SW 1271 (cell line): Measurements from ENCODE around the gene TRPM1.

Source experiments
- DNase-seq, 2 experiments: peaks; one replicate each; lab custom pipeline; 2025; lab: John Stamatoyannopoulos, UW

TRPM1 gene

DNA sequence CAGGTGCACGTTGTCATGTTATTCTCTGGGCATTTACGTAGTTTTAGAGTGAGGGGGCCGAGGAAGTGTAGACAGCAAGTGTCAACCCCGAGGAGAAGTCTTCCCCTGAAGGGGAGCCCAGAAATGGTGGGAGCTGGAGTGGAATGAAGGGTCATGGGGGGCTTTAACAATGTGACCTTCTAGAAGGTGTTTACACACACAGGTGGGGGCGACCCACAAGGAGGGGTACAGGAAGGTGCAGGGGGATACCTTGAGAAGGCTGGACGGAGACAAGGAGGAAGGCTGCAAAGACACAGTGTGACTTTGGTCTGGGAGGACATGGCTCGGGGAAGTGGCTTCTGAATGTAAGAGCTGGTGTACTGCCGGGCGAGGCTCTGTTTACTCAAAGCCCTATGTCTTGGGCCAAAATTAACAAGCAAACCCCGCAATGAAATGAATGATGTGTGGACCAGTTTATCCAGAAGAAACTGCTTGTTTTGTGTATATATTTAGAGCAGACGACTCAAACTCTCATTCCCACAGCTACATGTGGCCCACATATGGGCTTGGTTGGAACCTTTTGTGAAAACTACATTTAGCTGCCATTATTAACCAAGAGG is 18.7 kb downstream of the TRPM1 start:
- DNase-seq, result no peak

DNA sequence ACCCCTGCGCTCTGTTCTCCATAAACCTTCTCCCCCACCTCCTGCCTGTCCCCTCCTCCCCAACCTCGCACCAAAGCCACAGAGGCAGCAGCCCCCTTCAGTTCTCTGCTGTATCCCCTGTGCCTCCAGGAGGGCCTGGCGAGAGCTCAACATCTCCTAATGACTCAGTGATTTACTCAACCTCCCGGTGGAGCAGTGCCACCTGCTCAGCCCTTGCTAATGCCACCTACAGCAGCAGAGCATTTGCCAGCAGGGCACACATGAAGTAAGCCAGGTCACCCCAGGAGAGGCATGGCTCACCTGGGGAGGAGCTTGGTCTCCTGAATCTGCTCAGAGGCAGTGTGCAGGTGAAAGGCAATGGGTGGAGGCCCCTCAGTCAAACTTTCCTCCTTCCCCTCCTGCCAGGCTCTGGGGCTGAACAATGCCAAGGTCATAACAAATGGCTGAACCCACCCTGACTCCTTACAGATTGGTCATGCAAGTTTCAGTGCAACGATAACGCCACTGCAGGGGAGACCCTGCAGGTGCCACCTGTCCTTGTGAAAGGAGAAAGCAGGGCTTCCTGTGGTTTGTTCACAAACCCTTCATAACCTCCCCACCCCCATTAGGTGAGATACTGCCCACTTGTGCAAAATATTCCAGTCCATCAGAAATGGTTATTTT is 19.8 kb downstream of the TRPM1 start:
- DNase-seq, result no peak

DNA sequence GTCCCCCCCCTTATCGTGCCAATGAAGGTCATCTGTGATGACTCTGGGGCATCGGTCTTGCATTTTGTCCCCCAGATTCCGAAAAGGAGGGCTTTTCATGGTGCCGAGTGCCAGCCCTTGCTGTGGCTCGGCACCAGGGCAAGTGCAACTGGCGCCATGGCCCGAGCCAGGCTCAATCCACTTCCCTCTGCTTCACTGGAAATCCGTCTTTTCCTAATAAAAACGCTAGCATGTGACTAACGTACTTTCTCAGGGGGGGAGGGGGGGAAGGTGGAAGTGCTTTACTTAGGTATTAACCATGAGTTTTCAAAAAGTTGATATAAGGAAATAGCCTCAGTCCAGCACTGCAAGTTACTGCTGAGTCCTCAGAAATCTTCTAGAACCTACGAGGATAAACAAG is 20.5 kb downstream of the TRPM1 start:
- DNase-seq, result no peak

DNA sequence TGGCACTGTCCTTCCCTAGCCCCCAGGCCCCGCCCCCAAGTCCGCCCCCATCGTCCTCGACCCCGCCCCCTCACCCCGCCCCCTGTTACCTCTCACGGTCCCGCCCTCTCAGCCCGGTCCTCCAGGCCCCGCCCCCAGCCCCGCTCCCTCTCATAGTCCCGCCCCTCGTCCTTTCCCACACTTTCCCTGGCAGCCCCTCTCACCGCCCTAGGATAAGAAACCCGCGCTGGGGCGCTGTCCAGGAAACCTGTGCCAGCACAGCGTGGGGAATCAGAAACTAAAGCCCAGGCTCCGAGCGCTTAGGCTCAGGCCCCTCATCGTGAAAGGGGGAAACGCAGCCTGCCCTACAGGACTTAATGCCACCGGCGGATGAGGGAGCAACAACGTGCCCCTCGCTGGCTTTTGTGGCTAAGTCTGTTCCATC is 20.9 kb downstream of the TRPM1 start:
- DNase-seq, result peak in 1 of 2 experiments; percentile 1

DNA sequence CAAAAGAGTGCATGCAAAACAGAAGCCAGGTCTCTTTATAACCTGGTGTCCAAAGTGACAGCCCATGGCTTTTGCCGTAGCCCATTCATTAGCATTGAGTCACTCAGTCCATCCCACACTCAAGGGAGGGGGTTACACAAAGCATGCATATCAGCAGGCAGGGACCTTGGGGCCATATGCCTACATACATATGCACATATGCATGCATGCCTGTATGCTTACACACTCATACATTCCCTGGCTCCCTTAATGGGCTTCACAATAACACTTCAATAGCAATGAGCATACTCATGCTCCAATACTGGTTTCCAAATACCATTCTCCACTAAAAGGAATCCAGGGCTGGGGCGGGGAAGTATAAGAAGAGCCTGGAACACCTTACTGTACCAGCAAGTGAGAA is 22.0 kb downstream of the TRPM1 start:
- no peak for DNase-seq

DNA sequence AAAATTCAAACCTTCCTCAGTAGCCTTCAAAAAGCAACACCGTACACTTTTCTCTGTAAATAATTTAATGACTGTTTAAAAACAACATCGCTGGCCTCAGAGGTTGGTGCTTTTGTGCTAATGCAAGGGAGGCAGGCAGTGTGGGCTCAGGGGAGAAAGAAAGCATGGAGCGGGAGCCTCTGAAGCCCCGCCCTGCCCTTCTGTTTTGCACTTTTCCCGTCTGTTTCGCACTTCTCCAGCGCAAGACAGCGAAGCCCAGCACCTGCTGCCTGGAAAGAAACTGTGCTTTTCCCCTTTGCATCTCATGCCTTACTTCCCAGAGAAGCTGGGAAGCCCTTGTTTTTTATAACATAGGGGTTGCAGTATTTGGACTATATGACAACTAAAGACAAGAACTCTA is 23.1 kb downstream of the TRPM1 start:
- DNase-seq, result no peak

DNA sequence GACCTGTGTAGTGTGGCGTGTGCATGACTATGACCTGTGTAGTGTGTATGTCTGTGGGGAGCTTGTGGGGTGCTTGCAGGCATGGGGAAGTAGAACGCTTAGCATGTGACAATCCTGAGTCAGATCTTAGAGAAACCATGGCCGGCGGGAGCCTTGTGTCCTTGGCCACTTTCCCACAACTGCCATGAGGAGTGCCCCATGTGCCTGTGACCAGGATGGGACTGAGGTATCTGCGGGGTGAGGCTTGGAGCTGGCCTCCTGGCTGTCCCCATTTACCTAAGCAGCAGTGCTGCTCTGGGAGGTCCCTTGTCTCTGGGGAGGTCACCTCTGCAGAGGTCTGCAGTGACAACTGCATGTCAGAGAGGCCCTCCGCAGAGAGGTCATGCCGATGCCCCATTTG is 23.6 kb downstream of the TRPM1 start:
- no peak for DNase-seq

DNA sequence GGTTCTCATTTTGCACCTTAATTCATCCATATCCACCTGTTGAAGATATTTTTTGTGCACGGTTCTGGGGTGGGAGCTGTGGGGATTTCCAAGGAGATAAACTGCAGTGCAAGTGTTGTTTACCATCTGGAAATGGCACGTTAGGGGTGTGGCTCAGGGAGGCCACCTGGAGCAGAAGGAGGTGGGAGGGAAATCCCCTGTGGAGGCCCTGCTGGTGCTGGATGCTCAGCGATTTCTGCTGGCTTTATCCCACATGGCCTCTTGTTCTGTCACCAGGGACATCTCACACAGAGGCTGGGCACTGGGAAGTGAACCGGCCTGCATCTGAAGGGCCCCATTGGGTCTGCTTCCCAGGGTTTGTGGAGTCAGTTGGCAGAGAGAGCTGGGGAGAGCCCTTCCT is 24.3 kb downstream of the TRPM1 start:
- no peak for DNase-seq

DNA sequence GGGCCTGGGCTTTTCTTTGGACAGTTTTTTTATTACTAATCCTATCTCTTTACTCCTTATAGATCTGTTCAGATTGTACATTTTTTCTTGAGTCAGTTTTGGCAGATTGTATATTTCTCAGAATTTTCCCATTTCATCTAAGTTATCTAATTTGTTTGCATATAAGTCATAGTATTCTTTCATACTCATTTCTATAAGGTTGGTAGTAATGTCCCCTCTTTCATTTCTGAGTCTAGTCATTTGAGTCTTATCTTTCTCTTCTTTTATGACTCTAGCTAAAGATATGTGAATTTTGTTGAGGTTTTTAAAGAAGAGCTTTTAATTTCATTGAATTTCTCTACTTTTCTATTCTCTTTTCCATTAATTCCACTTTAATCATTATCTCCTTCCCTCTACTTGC is 27.2 kb downstream of the TRPM1 start:
- no peak for DNase-seq

DNA sequence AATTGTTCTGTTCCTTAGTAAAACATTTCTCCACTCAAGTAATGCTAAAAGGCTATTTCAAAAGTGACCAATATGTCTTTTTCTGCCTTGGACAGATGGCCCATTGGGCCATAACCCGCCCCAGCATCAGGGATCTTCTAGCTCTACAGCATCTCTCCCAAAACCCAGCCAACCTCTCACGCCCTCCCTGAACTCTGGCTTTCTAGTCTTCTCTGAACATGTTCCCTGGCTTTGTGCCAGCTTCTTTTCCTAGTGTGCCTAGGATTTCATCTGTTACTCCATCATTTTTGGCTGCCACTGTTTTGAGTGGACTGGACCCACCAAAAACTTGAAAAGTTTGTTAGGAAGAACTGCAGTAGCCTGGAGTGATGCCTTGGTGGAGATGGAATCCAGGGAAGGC is 30.7 kb downstream of the TRPM1 start:
- no peak for DNase-seq

DNA sequence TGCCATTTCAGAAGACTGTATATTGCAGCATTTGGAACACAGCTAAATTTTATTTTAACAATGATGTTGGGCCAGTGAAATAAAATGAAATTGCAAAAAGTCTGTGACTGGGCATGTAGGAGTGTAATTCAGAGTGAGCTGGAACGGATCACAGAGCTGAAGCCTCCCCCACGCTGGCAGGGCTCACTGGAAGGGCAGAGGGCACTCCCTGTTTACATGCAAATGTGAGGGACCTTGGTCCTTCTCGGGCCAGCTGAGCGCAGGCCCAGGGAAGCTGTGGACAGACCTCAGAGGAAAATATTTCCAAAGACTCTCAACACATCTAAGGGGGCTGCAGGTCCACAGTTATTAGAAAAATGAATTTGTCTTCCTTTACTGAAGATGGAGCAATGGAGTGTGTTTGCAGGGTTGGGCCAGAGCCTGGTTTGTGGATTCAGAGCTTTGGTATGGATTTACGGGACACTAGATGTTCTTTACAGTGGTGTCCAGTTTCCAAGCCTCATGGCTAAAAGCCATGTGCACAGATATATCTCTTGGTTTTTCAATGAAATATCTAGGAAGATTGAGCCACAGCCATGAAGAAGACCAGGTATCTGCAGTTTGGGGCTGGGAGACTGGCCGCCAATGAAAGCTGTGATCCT is 32.0 kb downstream of the TRPM1 start:
- no peak for DNase-seq

DNA sequence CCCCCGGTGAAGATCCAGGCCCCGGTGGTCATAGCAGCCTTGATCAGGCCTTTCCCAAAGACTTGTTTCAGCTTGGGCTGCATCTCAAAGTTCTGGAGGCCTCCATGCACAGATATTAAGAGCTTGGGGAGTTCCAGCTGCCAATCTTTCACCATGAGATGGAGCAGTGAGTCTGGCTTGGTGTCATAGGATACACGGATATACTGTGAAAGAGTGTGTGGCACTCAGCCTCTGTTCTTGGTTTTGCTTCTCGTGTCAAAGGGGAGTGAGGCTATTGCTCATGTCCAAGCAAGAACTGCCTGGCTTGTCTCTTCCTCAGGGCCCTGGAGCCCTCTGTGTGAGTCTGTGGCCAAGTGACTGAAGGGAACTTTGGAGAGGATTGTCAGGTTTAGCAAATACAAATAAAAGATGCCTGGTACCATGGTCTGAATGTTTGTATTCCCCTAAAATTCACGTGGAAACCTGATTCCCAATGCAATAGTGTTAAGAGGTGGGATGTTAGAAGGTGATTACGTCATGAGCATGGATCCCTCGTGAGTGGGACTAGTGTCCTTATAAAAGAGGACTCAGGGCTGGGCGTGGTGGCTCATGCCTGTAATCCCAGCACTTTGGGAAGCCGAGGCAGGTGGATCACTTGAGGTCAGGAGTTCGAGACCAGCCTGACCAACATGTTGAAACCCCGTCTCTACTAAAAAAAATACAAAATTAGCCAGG is 33.5 kb downstream of the TRPM1 start:
- DNase-seq, result no peak

DNA sequence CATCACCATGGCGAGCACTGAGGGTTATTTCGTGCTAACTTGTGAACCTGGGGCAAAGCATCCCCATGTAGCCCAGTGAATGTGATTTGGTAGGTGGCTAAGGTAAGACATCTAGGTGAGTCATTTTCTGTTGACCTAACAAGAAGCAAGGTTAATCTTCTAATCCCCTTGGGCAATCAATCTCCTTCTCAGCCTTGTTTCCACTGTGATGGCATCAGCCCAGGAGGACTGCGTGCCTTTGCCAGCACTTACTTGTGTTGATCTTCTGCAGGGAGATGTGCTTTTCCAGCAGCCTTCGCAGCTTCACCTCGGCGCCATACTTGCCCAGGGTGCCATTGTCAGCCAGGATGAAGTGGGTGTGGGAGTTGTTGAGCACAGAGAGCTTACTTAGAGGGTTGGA is 35.7 kb downstream of the TRPM1 start:
- DNase-seq, result no peak

DNA sequence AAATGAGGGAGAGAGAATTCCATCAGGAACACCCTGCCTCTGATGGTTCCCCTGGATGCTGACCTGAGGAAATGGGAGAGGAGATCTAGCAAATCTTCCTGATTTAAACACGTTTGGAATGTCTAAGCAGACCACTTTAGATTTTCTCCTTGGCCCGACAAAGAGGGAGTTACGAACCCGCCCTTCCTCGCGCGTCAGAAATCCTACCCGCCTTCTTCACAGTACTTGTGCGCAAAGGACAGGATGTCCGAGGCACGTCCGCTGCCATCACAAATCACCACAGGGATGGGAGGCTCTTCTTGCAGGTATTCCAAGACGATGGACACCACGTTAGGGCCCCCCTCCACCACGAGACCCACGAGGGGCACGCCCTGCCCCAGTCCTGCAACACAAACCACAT is 38.6 kb downstream of the TRPM1 start:
- no peak for DNase-seq

DNA sequence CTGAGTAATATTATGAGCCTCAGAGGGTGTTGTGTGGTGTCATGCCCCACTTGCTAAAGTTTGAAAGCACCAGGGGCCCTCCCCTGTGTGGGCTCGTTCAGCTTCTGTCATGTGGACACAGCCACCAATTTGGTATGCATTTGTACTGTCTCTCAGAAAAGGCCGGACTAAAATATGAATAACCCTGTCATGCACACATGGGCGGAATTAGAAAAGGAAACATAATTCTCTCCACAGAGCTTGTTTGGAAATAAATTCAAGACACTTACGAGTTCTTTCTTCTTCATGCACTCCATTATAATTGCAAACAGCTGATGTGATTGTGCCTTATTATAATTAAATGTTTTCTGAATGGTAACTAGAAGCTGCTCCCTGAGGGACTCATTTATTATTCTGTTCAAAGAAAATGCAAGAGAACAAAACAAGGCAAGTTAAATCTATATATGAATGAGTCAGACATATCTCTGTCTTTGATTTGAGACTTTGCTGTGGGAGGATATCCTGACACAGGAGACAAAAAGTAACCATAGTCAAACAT is 39.1 kb downstream of the TRPM1 start:
- DNase-seq, result no peak

DNA sequence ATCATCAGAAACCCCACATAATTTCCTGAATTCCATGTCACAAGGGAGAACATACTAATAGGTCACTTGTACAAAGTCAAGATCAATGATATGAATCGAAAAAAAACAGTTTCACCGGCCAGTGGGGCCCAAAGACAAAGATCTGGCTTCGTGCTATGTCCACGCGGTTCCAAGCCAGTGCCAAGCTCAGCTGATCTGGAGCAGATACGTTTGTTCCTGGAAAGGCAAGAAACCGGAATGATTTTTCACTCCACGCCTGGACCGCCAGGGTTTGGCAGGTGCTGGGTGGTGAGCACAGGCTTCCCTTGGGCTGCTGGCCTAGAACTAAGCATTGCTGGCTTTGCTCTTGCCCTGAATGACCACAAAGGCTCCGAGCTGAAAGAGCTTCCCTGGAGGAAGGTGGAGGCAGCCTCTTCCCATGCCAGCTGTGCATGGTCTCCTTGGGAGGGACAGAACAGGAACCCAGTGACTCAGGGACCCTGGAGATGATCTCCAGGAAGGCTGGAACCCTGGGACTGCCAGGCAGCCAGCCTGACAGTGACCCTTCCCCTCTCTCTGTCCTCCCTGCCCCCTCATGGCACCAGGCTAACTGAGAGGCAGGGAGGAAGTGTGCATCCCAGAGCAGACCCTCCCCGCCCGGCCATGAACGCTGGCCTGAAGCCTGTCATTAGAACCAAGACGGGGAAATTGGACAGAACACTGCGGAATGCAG is 40.9 kb downstream of the TRPM1 start:
- no peak for DNase-seq

DNA sequence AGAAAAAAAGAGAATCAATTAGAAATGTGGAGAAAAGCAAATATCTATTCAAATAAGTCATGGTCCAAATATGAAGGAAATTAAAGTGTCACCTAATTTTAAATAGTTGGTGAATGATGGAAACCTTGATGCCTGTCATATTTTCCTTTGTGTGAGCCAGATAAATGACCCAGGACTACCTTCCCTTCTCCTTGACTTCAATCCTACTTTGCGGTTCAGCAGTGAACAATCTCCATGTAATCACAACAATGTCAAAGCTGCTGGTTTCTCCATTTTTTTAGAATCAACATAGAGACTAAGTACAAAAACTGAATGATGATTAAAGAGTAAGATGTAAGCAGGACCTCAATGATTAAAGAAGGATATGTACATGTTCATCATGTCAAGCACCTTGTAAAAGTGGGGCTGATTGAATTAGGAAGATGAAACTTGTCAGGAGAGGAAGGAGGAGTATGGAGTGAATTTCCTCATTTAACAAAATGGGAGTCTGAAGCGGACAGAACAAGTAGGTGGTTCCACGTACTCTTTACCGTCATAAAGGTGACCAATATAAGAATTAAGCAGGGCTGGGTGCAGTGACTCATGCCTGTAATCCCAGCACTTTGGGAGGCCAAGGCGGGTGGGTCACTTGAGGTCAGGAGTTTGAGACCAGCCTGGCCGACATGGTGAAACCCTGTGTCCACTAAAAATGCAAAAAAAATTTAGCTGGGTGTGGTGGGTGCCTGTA is 43.1 kb downstream of the TRPM1 start:
- no peak for DNase-seq

DNA sequence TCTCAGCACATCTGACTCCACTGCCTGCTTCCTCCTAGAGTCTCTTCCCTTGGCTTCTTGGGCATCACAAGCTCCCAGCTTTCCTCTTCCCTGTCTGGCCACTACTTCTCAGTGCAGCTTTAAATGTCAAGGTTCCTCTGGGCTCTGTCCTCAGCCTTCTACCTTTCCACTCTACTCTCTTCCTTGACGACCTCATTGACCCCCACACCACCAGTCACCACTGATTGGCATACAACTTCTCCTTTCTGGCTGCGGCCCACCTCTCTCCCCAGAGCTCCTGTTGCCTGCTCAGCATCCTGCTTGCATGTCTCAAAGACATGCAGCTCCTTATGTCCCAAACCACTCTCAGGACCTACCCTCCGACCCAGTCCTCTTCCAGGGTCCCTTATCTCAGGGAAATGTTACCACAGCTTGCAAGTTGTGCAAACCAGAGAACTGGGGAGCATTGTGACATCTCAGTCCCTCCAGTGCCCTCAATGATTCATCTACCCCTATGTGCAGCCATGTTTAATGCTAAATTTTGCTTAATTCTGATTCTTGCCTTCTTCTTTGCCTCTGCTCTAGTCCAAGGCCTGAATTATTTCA is 49.9 kb downstream of the TRPM1 start:
- no peak for DNase-seq

DNA sequence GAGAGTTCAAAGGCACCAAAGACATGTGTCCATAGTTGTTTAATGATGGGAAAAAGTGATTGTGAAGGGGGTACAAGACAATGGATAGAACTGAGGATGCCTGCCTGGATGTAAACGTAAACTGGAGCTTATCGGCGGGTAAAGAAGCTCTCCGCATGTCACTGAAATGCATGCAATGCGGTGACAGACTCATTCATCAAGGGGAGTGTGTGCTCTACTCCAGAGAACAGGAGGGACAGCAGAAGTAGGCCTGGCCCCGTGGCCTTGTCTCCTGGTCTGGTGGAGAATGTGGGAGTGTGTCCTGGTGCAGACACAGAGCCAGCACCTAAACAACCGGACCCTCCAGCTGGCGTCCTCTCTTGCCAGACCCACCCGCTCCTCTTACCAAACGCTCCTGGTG is 50.6 kb downstream of the TRPM1 start:
- DNase-seq, result no peak

DNA sequence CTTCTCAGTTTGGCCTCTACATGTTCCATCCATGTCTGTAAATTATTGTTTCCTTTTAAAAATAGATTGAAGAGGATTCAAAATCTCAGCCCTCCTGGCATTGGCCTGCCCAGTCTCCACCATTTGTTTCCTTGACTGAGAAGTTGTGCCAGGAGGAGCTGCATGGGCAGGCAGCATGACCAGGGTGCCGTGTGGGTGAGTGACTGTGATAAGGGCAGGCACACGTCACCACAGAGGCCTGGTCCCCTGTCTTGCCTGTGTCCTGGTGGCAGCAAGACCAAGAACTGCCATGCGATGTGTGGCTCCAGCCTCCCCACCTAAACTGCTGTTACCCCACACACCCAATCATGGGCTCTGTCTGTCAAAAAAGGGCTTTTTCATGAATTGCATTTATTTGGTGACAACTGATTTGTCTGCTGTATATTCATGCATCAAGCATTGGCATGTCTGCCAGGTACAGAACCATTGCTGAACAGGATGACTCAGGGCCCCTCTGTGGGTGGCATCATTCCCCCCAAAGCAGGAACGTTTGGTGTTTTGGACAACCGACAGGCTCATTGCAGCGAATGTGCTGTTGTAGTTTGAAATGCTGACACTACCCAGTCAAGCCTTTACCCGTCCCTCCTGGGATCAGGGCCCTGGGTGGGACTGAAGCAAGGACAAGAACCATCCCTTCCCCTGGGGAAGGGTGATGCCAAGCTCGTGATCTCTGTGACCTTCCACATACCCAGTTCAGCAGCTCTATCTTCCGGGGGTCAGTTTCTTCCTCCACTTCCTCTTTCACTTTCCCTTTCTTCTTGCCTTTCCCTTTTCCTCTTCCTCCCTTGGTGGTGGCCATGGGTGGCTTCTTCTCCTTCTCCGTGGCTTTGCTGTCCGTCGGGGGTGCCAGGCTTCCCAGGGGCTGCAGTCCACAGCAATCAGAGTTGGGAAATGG is 51.6 kb downstream of the TRPM1 start:
- no peak for DNase-seq
